IPS DF 6.9 (cell line): ENCODE measurements around the gene COL27A1.

Source experiments
- DNase-seq: peaks from one replicate; pipeline ENCODE4 v3.0.0-alpha.2; 2013; ENCODE audit warnings: low read depth, low spot score
- H3K27ac ChIP-seq: one replicate; pipeline ENCODE4 v1.5.1; 2013; ENCODE audit warnings: low read length, control low read depth
- H3K27me3 ChIP-seq: 2 replicates; pipeline ENCODE4 v1.6.1; 2013; ENCODE audit warnings: mild to moderate bottlenecking, low read length; ENCODE audit not compliant: control insufficient read depth, insufficient read depth
- H3K36me3 ChIP-seq: 2 replicates; pipeline ENCODE4 v1.6.1; 2013; ENCODE audit warnings: low read length; ENCODE audit not compliant: control insufficient read depth, insufficient read depth
- H3K4me1 ChIP-seq: 2 replicates; pipeline ENCODE4 v1.6.1; 2013; ENCODE audit warnings: low read length; ENCODE audit not compliant: control insufficient read depth, insufficient read depth
- H3K4me3 ChIP-seq: 2 replicates; pipeline ENCODE4 v1.5.1; 2013; ENCODE audit warnings: mild to moderate bottlenecking, low read length
- H3K9me3 ChIP-seq: 2 replicates; pipeline ENCODE4 v1.6.1; 2013; ENCODE audit warnings: low read length, inconsistent platforms; ENCODE audit not compliant: control insufficient read depth, insufficient read depth
- WGBS: extraction: QIAGEN DNeasy Blood & Tissue Kit; methylation state at CpG from one replicate; pipeline ENCODE4 v1.1.7; 2013; ENCODE audit warnings: mixed read lengths, missing lambda C conversion rate; ENCODE audit not compliant: insufficient read length, insufficient coverage; 5-methylcytosine and 5-hydroxymethylcytosine counted together

COL27A1 gene

GRCh38 chr9:114237781-114238180, 82.4 kb downstream of the COL27A1 start:
- Histone ChIP-seq H3K4me1 (no peaks in the 10 kb centered on the region), H3K27ac (no peak overlapping the region), H3K9me3 (no peaks in the 10 kb centered on the region), H3K36me3 (peaks cover 3% of the 10 kb centered on the region; the same call in 1 of the 2 replicates), H3K27me3 (no peaks in the 10 kb centered on the region), H3K4me3 (no peak overlapping the region)
- DNase-seq, result no peak
- WGBS, result no CpG with 5 or more reads among the region's 5 CpGs

- H3K27me3 ChIP-seq, result no peaks in the 10 kb centered on the region
- H3K36me3 ChIP-seq, result peaks cover 3% of the 10 kb centered on the region; the same call in 1 of the 2 replicates
- H3K4me1 ChIP-seq, result no peaks in the 10 kb centered on the region
- H3K27ac ChIP-seq, result no peak overlapping the region
- WGBS, result no CpG with 5 or more reads among the region's 8 CpGs
- no peaks in the 10 kb centered on the region for H3K9me3 ChIP-seq
- no peak for DNase-seq
- no peak overlapping the region for H3K4me3 ChIP-seq
These were observed 83.1 kb downstream of the COL27A1 start for GRCh38 chr9:114238472-114238871.

GRCh38 chr9:114238891-114239875, 83.8 kb downstream of the COL27A1 start:
- no peak overlapping the region for H3K27ac ChIP-seq
- peaks cover 3% of the 10 kb centered on the region; the same call in 1 of the 2 replicates for H3K36me3 ChIP-seq
- no peak for DNase-seq
- H3K27me3 ChIP-seq, result no peaks in the 10 kb centered on the region
- WGBS, result no CpG with 5 or more reads among the region's 14 CpGs
- H3K9me3 ChIP-seq, result no peaks in the 10 kb centered on the region
- H3K4me1 ChIP-seq, result no peaks in the 10 kb centered on the region
- no peak overlapping the region for H3K4me3 ChIP-seq

- Histone ChIP-seq H3K4me3 (no peak overlapping the region), H3K36me3 (peaks cover 3% of the 10 kb centered on the region; the same call in 1 of the 2 replicates), H3K27me3 (no peaks in the 10 kb centered on the region), H3K27ac (no peak overlapping the region), H3K4me1 (no peaks in the 10 kb centered on the region; the same call in 1 of the 2 replicates), H3K9me3 (no peaks in the 10 kb centered on the region)
- WGBS, result no CpG with 5 or more reads among the region's 8 CpGs
- DNase-seq, result no peak
These were observed 84.9 kb downstream of the COL27A1 start for GRCh38 chr9:114240216-114240615.

GRCh38 chr9:114240647-114241558, 85.6 kb downstream of the COL27A1 start:
- H3K4me1 ChIP-seq, result no peaks in the 10 kb centered on the region; the same call in 1 of the 2 replicates
- WGBS, result no CpG with 5 or more reads among the region's 21 CpGs
- no peaks in the 10 kb centered on the region for H3K27me3 ChIP-seq
- no peaks in the 10 kb centered on the region for H3K9me3 ChIP-seq
- H3K36me3 ChIP-seq, result peaks cover 3% of the 10 kb centered on the region; the same call in 1 of the 2 replicates
- H3K4me3 ChIP-seq, result no peak overlapping the region
- no peak overlapping the region for H3K27ac ChIP-seq
- no peak for DNase-seq

- Histone ChIP-seq H3K27ac (no peak overlapping the region), H3K36me3 (peaks cover 3% of the 10 kb centered on the region; the same call in 1 of the 2 replicates), H3K4me1 (no peaks in the 10 kb centered on the region; the same call in 1 of the 2 replicates), H3K27me3 (no peaks in the 10 kb centered on the region), H3K4me3 (no peak overlapping the region), H3K9me3 (no peaks in the 10 kb centered on the region)
- no peak for DNase-seq
- WGBS, result no CpG with 5 or more reads among the region's 8 CpGs
These were observed 87.5 kb downstream of the COL27A1 start for GRCh38 chr9:114242837-114243236.

- no peaks in the 10 kb centered on the region for H3K9me3 ChIP-seq
- no peak overlapping the region for H3K27ac ChIP-seq
These were observed 87.9 kb downstream of the COL27A1 start for GRCh38 chr9:114243240-114243639.

GRCh38 chr9:114244570-114244969, 89.2 kb downstream of the COL27A1 start:
- no CpG with 5 or more reads among the region's 8 CpGs for WGBS
- no peaks in the 10 kb centered on the region for H3K9me3 ChIP-seq
- no peak overlapping the region for H3K27ac ChIP-seq
- no peaks in the 10 kb centered on the region for H3K27me3 ChIP-seq
- no peak for DNase-seq
- H3K36me3 ChIP-seq, result peaks cover 3% of the 10 kb centered on the region; the same call in 1 of the 2 replicates
- H3K4me1 ChIP-seq, result no peaks in the 10 kb centered on the region; the same call in 1 of the 2 replicates
- H3K4me3 ChIP-seq, result no peak overlapping the region

More at GRCh38 chr9:114243240-114243639, 87.9 kb downstream of the COL27A1 start:
- Histone ChIP-seq H3K36me3 (peaks cover 3% of the 10 kb centered on the region; the same call in 1 of the 2 replicates), H3K27me3 (no peaks in the 10 kb centered on the region), H3K4me1 (no peaks in the 10 kb centered on the region; the same call in 1 of the 2 replicates), H3K4me3 (no peak overlapping the region)
- WGBS, result no CpG with 5 or more reads among the region's 3 CpGs
- no peak for DNase-seq

GRCh38 chr9:114246558-114246957, 91.2 kb downstream of the COL27A1 start:
- no peak overlapping the region for H3K4me3 ChIP-seq
- no peak overlapping the region for H3K27ac ChIP-seq
- no peaks in the 10 kb centered on the region for H3K27me3 ChIP-seq
- WGBS, result no CpG with 5 or more reads among the region's 12 CpGs
- no peak for DNase-seq
- H3K36me3 ChIP-seq, result no peaks in the 10 kb centered on the region; the same call in 1 of the 2 replicates
- H3K9me3 ChIP-seq, result no peaks in the 10 kb centered on the region
- no peaks in the 10 kb centered on the region; the same call in 1 of the 2 replicates for H3K4me1 ChIP-seq

GRCh38 chr9:114247077-114247476, 91.7 kb downstream of the COL27A1 start:
- Histone ChIP-seq H3K27me3 (no peaks in the 10 kb centered on the region), H3K27ac (no peak overlapping the region), H3K4me1 (no peaks in the 10 kb centered on the region; the same call in 1 of the 2 replicates), H3K36me3 (no peaks in the 10 kb centered on the region), H3K9me3 (no peaks in the 10 kb centered on the region), H3K4me3 (no peak overlapping the region)
- WGBS, result no CpG with 5 or more reads among the region's 2 CpGs
- no peak for DNase-seq
